Measurements from ENCODE around the gene SMIM11. TPM values are rescaled to one million over a fixed set of nuclear protein-coding genes. Genes with fewer than 3 reads are reported as not detected.
"Not testable (repeated sequence)": the region's sequence is repeated elsewhere in the genome, so short reads cannot be mapped to it uniquely, and the experiment has no call there.

SMIM11 gene
- total and polyA plus RNA-seq, 2 of the 8 experiments (the other 6 are each of a cell fraction or from before 2014, with no cell fraction given): 1.0 to 3.2 TPM

DNA sequence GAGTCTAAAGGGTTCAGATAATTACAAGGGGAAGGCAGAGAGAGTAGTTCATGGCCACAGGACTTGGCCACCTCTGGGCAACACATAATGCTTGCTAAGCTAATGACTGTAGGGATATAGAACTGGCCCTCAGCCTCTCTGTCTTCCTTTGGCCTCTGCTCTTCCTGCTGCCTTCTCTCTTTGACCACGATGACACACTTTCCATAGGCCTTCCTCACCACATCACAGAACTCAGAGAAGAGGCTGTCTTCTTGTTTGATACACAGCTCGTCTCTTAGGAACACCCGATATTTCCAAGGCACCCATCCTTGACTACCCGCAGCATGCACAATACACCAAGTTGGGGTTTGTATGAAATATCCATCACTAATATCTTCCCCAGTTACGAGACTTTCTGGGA is 25.2 kb downstream of the SMIM11 start:
- H2AK5ac ChIP-seq (ENCODE audit: low read depth, low read length); FAIRE-seq; H2BK15ac ChIP-seq (ENCODE audit: low read length); H2AFZ ChIP-seq (ENCODE audit: low read length); H2BK120ac ChIP-seq (replicated peaks; ENCODE audit: low read depth, low read length); H2BK20ac ChIP-seq (ENCODE audit: low read length); H3K4me2 ChIP-seq (ENCODE audit: insufficient read depth in 1 of 2, low read depth in 2 of 2, low read length in 2 of 2); H3K23ac ChIP-seq (ENCODE audit: insufficient read length); H3K4me3 ChIP-seq (ENCODE audit: extremely low read depth in 1 of 4, insufficient read depth in 2 of 4, low read depth in 3 of 4, low read length in 4 of 4); H3K27ac ChIP-seq (ENCODE audit: low read depth, low read length); H3K36me3 ChIP-seq (ENCODE audit: control insufficient read depth in 2 of 4, insufficient read depth in 4 of 4, low read length in 3 of 4); H3K56ac ChIP-seq (replicated peaks; ENCODE audit: insufficient read length, low read depth, low read length); H3K4me1 ChIP-seq (replicated peaks in 1 of 4; ENCODE audit: control insufficient read depth in 3 of 4, insufficient read depth in 4 of 4, low read length in 3 of 4); H4K8ac ChIP-seq (ENCODE audit: extremely low read depth, insufficient read depth, low read length); POLR2A ChIA-PET (ENCODE audit: partially characterized antibody); CTCF ChIA-PET (ENCODE audit: partially characterized antibody); DNase-seq (ENCODE audit: low read depth in 1 of 2, low spot score in 2 of 2); H3K18ac ChIP-seq (ENCODE audit: extremely low read depth, low read length); H4K20me1 ChIP-seq (replicated peaks in 1 of 2; ENCODE audit: control insufficient read depth in 1 of 2, insufficient read depth in 2 of 2, low read length in 2 of 2); H3K9me3 ChIP-seq (ENCODE audit: insufficient read depth in 2 of 2, low read depth in 1 of 2, low read length in 1 of 2); H3K4ac ChIP-seq (replicated peaks; ENCODE audit: insufficient read length, low read depth, low read length); H3K27me3 ChIP-seq (replicated peaks in 1 of 4; ENCODE audit: control insufficient read depth in 3 of 4, extremely low read depth in 1 of 4, insufficient read depth in 3 of 4, low read length in 3 of 4); H3K23me2 ChIP-seq (ENCODE audit: low read depth, low read length); H2BK5ac ChIP-seq (ENCODE audit: low read depth, low read length); H3K79me2 ChIP-seq (ENCODE audit: control insufficient read depth in 1 of 2, insufficient read depth in 2 of 2, low read length in 2 of 2); H4K91ac ChIP-seq (replicated peaks; ENCODE audit: insufficient read length, low read length); H3K79me1 ChIP-seq (ENCODE audit: low read depth, low read length); H2BK12ac ChIP-seq (ENCODE audit: low read depth, low read length); H3K14ac ChIP-seq (ENCODE audit: insufficient read length); H3K9ac ChIP-seq (replicated peaks in 1 of 4; ENCODE audit: extremely low read depth in 1 of 4, low read depth in 3 of 4, low read length in 3 of 4); H4K5ac ChIP-seq (ENCODE audit: insufficient read length, low read depth, low read length): not testable (repeated sequence)
- WGBS, 2 experiments (ENCODE audit: extremely low coverage in 1 of 2, insufficient coverage in 1 of 2, insufficient read length in 1 of 2, insufficient replicate concordance in 2 of 2, low coverage in 1 of 2, low lambda C conversion rate in 2 of 2, missing lambda C conversion rate in 1 of 2): no CpG with 5 or more reads among the region's 5 CpGs

DNA sequence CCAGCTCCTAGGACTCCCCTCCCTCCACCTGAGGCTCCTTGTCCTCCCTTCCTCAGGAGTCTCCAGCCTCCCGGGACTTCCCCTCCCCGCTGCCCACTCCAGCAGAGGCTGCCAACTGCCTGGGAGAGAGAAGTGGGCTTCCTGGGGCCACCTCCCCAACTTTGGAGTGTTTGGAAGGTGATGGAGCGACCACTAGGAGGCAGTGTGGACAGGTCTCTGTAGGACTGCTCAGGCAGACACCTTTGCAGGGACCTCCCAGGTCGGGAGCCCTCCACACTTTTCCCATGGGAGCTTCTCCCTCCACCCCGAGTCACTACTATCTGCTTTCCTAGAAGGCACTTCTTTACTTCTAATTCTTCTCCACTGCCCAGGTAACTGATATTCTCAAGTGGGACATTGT is 29.4 kb downstream of the SMIM11 start:
- DNase-seq (ENCODE audit: low read depth in 1 of 2, low spot score in 2 of 2); H3K56ac ChIP-seq (replicated peaks; ENCODE audit: insufficient read length, low read depth, low read length); H3K9me3 ChIP-seq (ENCODE audit: insufficient read depth in 2 of 2, low read depth in 1 of 2, low read length in 1 of 2); H3K23ac ChIP-seq (ENCODE audit: insufficient read length); CTCF ChIA-PET (ENCODE audit: partially characterized antibody); H2AFZ ChIP-seq (ENCODE audit: low read length); FAIRE-seq; H2BK120ac ChIP-seq (replicated peaks; ENCODE audit: low read depth, low read length); H3K18ac ChIP-seq (ENCODE audit: extremely low read depth, low read length); H3K27ac ChIP-seq (ENCODE audit: low read depth, low read length); H3K36me3 ChIP-seq (ENCODE audit: control insufficient read depth in 2 of 4, insufficient read depth in 4 of 4, low read length in 3 of 4); H2BK20ac ChIP-seq (ENCODE audit: low read length); H2BK15ac ChIP-seq (ENCODE audit: low read length); H3K79me1 ChIP-seq (ENCODE audit: low read depth, low read length); H3K4me1 ChIP-seq (replicated peaks in 1 of 4; ENCODE audit: control insufficient read depth in 3 of 4, insufficient read depth in 4 of 4, low read length in 3 of 4); H4K20me1 ChIP-seq (replicated peaks in 1 of 2; ENCODE audit: control insufficient read depth in 1 of 2, insufficient read depth in 2 of 2, low read length in 2 of 2); POLR2A ChIA-PET (ENCODE audit: partially characterized antibody); H4K91ac ChIP-seq (replicated peaks; ENCODE audit: insufficient read length, low read length); H4K5ac ChIP-seq (ENCODE audit: insufficient read length, low read depth, low read length); H3K4me3 ChIP-seq (ENCODE audit: extremely low read depth in 1 of 4, insufficient read depth in 2 of 4, low read depth in 3 of 4, low read length in 4 of 4); H2BK12ac ChIP-seq (ENCODE audit: low read depth, low read length); H3K4ac ChIP-seq (replicated peaks; ENCODE audit: insufficient read length, low read depth, low read length); H3K27me3 ChIP-seq (replicated peaks in 1 of 4; ENCODE audit: control insufficient read depth in 3 of 4, extremely low read depth in 1 of 4, insufficient read depth in 3 of 4, low read length in 3 of 4); H3K14ac ChIP-seq (ENCODE audit: insufficient read length); H3K79me2 ChIP-seq (ENCODE audit: control insufficient read depth in 1 of 2, insufficient read depth in 2 of 2, low read length in 2 of 2); H4K8ac ChIP-seq (ENCODE audit: extremely low read depth, insufficient read depth, low read length); H3K9ac ChIP-seq (replicated peaks in 1 of 4; ENCODE audit: extremely low read depth in 1 of 4, low read depth in 3 of 4, low read length in 3 of 4); H2BK5ac ChIP-seq (ENCODE audit: low read depth, low read length); H2AK5ac ChIP-seq (ENCODE audit: low read depth, low read length); H3K4me2 ChIP-seq (ENCODE audit: insufficient read depth in 1 of 2, low read depth in 2 of 2, low read length in 2 of 2); H3K23me2 ChIP-seq (ENCODE audit: low read depth, low read length): not testable (repeated sequence)
- no CpG with 5 or more reads among the region's 5 CpGs for WGBS, 2 experiments (ENCODE audit: extremely low coverage in 1 of 2, insufficient coverage in 1 of 2, insufficient read length in 1 of 2, insufficient replicate concordance in 2 of 2, low coverage in 1 of 2, low lambda C conversion rate in 2 of 2, missing lambda C conversion rate in 1 of 2)

Measured in H1 (cell line).